ENCODE results near the gene SRRM2. TPM values are rescaled to one million over a fixed set of nuclear protein-coding genes. Genes with fewer than 3 reads are reported as not detected.

SRRM2 gene
- total RNA-seq, 1 experiment from 2014 or later: 127 TPM

DNA sequence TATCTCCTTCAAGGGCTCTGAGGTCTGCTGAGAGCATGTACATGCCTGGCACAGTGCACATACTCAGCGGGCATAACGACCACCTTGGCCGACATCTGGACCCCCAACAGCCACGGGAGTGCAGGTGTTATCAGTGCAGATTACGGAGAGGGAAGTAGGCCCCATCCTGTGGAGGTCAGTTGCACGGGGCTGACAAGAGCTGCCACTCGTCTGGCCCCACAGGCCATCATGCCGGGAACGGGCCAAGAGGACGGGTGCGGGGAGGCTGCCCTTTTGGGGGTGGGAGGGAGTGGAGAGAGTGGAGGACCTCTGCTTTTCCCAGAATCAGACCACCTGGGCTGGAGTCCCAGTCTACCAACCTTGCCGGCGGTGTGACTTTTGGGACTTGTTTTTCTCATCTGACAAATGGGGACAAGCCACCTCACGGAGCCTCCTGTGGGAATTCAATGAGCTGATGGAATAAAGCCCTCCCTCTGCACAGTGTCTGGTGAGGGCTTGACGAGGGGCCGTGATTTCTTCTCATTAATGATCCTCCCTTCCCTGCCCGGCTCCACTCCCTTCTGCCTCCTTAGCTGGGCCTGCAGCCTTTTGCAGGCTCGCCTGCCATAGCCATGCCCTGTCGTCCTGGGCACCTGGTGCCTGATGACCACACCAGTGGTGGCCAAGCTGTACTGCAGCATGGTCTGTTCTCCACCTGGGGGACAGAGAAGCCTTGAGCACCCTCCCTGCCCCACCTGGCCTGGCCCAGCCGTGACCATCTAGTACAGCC lies 30.3 kb downstream of the SRRM2 start:
- peaks cover 3% of the 10 kb centered on the region; the same call in 1 of the 2 replicates for H3K79me2 ChIP-seq (ENCODE audit: low read length)
- no peaks in the 10 kb centered on the region for H3K9me3 ChIP-seq (ENCODE audit: low read length)
- H3K4me2 ChIP-seq (ENCODE audit: low read depth, low read length, poor library complexity, severe bottlenecking): no peak overlapping the region
- H3K9ac ChIP-seq (ENCODE audit: low read length): no peak overlapping the region
- H4K20me1 ChIP-seq (ENCODE audit: insufficient read depth, low read depth, low read length): no peaks in the 10 kb centered on the region
- H2AFZ ChIP-seq (ENCODE audit: low read length): no peak overlapping the region
- no peak overlapping the region for H3K4me3 ChIP-seq (ENCODE audit: low read length)
- peaks cover 8% of the 10 kb centered on the region for H3K4me1 ChIP-seq (ENCODE audit: low read length)
- no peaks in the 10 kb centered on the region for H3K9me2 ChIP-seq (replicated peaks; ENCODE audit: insufficient read depth, low read length)
- no peaks in the 10 kb centered on the region for H3K27me3 ChIP-seq (ENCODE audit: low read length)
- no peak overlapping the region for H3K27ac ChIP-seq (ENCODE audit: low read length)
- H3K36me3 ChIP-seq (ENCODE audit: insufficient read depth, low read length): no peaks in the 10 kb centered on the region
- DNase-seq: no peak

DNA sequence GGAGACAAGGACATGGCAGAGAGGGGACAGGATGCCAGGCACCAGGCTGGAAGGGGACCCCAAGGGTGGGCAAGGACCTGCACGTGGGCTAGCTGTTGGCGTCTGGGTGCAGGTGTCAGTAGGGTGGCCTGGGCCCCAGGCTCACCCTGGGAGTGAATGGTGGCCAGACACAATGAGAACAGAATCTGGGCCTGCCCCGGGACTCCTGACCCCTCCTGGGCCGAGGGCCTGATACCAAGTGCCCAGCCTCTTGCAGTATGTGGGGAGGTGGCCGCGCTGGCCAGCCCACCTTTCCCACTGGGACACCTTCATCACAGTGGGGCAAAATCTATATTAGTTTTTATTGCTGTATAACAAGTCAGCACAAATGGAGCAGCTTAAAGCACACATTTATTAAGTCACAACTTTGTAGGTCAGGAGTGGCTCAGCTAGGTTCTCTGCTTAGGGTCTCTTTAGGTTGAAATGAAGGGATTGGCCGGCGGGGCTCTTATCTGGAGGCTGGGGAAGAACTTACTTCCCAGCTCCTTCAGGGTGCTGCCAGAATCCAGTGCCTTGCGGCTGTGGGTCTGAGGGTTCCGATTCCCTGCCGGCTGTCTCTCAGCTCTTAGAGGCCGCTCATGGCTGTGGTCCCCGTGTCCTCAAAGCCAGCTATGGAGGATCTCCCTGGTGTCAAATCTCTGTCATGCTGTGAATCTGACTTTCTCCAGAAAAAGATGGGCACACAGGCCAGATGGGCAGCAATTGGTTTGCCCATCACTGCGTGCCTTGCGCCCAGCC lies 31.3 kb downstream of the SRRM2 start:
- Histone ChIP-seq H4K20me1 (ENCODE audit: insufficient read depth, low read depth, low read length) (no peaks in the 10 kb centered on the region), H3K27ac (ENCODE audit: low read length) (no peak overlapping the region), H3K9ac (ENCODE audit: low read length) (no peak overlapping the region), H3K27me3 (ENCODE audit: low read length) (no peaks in the 10 kb centered on the region), H3K9me2 (replicated peaks; ENCODE audit: insufficient read depth, low read length) (no peaks in the 10 kb centered on the region), H2AFZ (ENCODE audit: low read length) (no peak overlapping the region), H3K79me2 (ENCODE audit: low read length) (no peaks in the 10 kb centered on the region), H3K4me2 (ENCODE audit: low read depth, low read length, poor library complexity, severe bottlenecking) (no peak overlapping the region), H3K36me3 (ENCODE audit: insufficient read depth, low read length) (no peaks in the 10 kb centered on the region), H3K9me3 (ENCODE audit: low read length) (no peaks in the 10 kb centered on the region), H3K4me3 (ENCODE audit: low read length) (no peak overlapping the region), H3K4me1 (ENCODE audit: low read length) (no peaks in the 10 kb centered on the region)
- no peak for DNase-seq

DNA sequence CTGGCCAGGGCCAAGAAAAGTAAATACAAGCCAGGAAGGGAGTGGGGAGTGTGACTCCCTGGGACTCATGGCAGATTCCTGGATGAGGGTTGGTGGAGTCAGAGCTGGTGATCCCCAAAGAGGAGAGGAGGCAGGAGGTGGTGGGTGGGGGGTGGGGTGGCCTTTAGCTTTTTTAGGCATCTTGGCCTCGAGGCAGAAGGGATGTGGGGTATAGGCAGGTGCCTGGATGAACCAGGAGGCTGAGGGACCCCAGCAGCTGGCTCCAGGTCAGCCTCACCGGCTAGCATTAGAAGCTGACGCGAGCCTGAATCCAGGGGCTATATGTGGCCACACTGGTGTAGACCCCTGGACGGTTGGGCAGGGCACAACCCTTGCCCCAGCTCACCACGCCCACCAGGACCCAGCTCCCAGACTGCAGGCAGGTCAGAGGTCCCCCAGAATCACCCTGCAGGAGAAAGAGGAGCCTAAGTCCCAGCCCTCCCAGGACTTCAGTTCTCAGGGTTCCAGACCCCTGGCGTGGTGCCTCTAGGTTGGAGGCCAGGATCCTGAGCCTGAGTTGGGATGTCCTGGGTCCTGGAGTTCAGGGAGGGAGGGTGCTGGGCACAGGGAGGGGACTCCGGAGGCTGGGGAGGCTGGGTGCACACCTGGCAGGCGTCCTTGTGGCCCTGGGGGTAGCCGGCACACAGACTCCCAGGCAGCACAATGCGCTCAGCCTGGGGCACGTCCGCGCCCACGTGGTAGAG lies 32.1 kb downstream of the SRRM2 start:
- H3K27me3 ChIP-seq (ENCODE audit: low read length): no peaks in the 10 kb centered on the region
- H3K9me2 ChIP-seq (replicated peaks; ENCODE audit: insufficient read depth, low read length): no peaks in the 10 kb centered on the region
- H2AFZ ChIP-seq (ENCODE audit: low read length): no peak overlapping the region
- no peak overlapping the region for H3K4me3 ChIP-seq (ENCODE audit: low read length)
- H4K20me1 ChIP-seq (ENCODE audit: insufficient read depth, low read depth, low read length): no peaks in the 10 kb centered on the region
- no peaks in the 10 kb centered on the region for H3K36me3 ChIP-seq (ENCODE audit: insufficient read depth, low read length)
- H3K79me2 ChIP-seq (ENCODE audit: low read length): no peaks in the 10 kb centered on the region
- no peak for DNase-seq
- H3K9ac ChIP-seq (ENCODE audit: low read length): no peak overlapping the region
- no peak overlapping the region for H3K4me2 ChIP-seq (ENCODE audit: low read depth, low read length, poor library complexity, severe bottlenecking)
- no peaks in the 10 kb centered on the region for H3K4me1 ChIP-seq (ENCODE audit: low read length)
- no peaks in the 10 kb centered on the region for H3K9me3 ChIP-seq (ENCODE audit: low read length)
- H3K27ac ChIP-seq (ENCODE audit: low read length): no peak overlapping the region

DNA sequence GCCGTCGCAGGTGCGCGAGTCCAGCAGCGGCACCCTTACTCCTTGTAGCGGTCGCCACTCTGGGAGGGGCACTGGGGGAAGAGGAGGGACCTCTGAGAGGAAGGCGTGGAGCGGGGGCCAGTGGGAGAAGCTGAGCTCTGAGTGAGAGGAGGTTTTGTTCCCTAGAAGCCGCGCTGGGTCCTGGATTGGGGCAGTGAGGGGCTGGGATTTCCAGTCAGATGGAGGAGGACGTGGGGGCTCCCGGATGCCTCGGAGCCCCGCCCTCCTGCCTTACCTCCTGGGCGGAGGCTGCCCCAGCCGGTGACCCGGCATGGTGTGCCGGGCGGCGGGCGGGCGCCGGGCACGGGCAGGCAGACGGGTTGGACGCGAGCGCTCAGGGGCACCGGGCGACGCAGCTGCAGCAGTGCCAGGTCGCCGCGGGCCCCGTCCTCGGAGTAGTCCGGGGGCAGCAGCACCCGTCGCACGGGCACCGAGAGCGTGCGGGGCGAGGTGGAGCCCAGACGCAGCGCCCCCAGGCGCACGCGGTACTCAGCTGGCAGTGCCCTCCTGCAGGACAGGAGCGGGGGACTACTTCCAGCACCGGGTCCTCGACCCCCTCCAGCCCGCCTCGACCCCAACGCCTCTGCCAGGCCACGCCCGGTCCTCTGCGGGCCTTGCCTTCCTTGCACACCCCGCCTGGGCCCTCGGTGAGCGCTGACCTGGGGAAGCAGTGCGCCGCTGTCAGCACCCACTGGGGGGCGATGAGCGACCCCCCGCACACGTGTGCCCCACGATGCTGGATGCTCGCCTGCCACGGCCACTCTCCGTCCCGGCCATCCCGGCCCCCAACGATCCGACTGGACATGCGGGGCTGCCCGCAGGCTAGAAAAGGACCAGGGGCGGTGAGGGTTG lies 32.9 kb downstream of the SRRM2 start:
- H3K9ac ChIP-seq (ENCODE audit: low read length): no peak overlapping the region
- H3K27me3 ChIP-seq (ENCODE audit: low read length): no peaks in the 10 kb centered on the region
- H3K9me3 ChIP-seq (ENCODE audit: low read length): no peaks in the 10 kb centered on the region
- no peak overlapping the region for H3K4me3 ChIP-seq (ENCODE audit: low read length)
- H3K79me2 ChIP-seq (ENCODE audit: low read length): no peaks in the 10 kb centered on the region
- H3K4me1 ChIP-seq (ENCODE audit: low read length): no peaks in the 10 kb centered on the region
- H3K36me3 ChIP-seq (ENCODE audit: insufficient read depth, low read length): no peaks in the 10 kb centered on the region
- H3K9me2 ChIP-seq (replicated peaks; ENCODE audit: insufficient read depth, low read length): no peaks in the 10 kb centered on the region
- H4K20me1 ChIP-seq (ENCODE audit: insufficient read depth, low read depth, low read length): no peaks in the 10 kb centered on the region
- no peak overlapping the region for H3K4me2 ChIP-seq (ENCODE audit: low read depth, low read length, poor library complexity, severe bottlenecking)
- H2AFZ ChIP-seq (ENCODE audit: low read length): no peak overlapping the region
- H3K27ac ChIP-seq (ENCODE audit: low read length): no peak overlapping the region
- no peak for DNase-seq

DNA sequence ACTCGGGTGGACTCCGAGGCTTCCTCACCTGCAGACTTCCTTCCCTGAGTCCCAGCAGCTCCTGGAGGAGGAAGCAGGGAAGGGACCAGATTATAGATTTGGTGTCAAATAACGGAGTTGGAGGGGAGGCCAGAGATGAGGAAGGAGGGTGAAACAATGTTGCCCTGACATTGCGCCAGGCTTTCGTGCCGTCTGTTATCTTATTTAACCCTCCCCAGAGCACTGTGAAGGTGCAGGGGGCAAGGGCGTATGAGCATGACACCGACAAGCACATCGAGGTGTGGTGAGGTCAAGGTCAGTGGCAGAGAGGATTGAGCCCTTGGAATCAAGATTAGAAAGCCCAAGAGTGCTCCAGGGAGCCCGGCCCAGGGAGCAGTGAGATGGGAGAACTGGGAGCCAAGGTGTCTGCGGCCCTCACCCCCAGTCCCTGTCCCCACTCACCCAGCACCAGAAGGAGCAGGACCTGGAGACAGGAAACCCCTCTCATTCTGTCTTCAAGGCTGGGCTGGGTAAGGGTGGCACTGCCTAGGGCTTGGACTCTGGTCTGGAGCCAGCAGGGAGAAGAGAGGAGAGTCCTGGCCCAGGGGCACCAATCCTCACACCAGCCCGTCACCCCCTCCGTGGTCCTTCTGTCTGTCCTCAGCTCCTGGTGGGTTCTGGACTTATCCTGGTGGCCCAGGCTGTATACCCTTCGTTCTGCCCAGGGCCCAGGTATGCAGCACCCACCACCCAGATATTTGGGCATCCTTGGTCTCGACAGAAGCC lies 33.8 kb downstream of the SRRM2 start:
- Histone ChIP-seq H3K9me2 (replicated peaks; ENCODE audit: insufficient read depth, low read length) (no peaks in the 10 kb centered on the region), H3K27me3 (ENCODE audit: low read length) (no peaks in the 10 kb centered on the region), H3K79me2 (ENCODE audit: low read length) (no peaks in the 10 kb centered on the region), H3K36me3 (ENCODE audit: insufficient read depth, low read length) (no peaks in the 10 kb centered on the region), H3K4me3 (ENCODE audit: low read length) (no peak overlapping the region), H3K4me2 (ENCODE audit: low read depth, low read length, poor library complexity, severe bottlenecking) (no peak overlapping the region), H2AFZ (ENCODE audit: low read length) (no peak overlapping the region), H3K9me3 (ENCODE audit: low read length) (no peaks in the 10 kb centered on the region), H3K9ac (ENCODE audit: low read length) (no peak overlapping the region), H4K20me1 (ENCODE audit: insufficient read depth, low read depth, low read length) (no peaks in the 10 kb centered on the region), H3K4me1 (ENCODE audit: low read length) (no peaks in the 10 kb centered on the region), H3K27ac (ENCODE audit: low read length) (no peak overlapping the region)
- no peak for DNase-seq

DNA sequence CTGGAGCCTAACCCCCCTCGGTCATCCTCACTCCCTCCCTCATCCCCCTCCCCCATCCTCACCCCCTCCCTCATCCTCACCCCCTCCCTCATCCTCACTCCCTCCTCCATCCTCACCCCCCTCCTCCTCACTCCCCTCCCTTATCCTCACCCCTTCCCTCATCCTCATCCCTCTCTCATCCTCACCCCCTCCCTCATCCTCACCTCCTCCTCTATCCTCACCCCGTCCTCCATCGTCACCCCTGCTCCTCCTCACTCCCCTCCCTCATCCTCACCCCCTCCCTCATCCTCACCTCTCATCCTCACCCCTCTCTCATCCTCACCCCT lies 34.4 kb downstream of the SRRM2 start:
- no peak overlapping the region for H3K4me3 ChIP-seq (ENCODE audit: low read length)

DNA sequence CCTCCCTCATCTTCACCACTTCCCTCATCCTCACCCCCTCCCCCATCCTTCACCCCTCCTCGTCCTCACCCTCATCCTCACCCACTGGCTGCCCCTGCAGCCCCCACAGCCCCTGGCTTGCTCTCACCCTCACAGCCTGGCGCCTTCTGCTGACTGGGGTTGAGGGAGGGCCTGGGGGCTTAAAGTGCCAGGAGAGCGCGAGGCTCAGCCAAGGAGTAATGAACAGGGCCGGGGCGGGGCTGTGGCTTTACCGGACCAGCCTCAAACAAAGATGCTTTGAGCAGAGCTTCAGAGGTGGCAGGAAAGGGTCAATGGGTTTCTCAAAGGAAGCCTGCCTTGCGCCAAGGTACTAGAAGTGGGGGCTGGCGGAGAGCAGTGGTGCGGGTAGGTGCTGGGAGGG lies 35.0 kb downstream of the SRRM2 start, which contains the start of gene PRSS33:
TSS of gene PRSS33 (minus strand) at position 155 of the 400 bp plus-strand sequence. CDS start 1,013 bp downstream, outside the sequence.
- H3K27ac ChIP-seq (ENCODE audit: low read length): no peak within 1 kb of the TSS
- H3K36me3 ChIP-seq (ENCODE audit: insufficient read depth, low read length): no peaks in the 10 kb centered on the region
- H3K4me1 ChIP-seq (ENCODE audit: low read length): no peaks in the 10 kb centered on the region
- H3K4me2 ChIP-seq (ENCODE audit: low read depth, low read length, poor library complexity, severe bottlenecking): no peak within 1 kb of the TSS
- H3K79me2 ChIP-seq (ENCODE audit: low read length): no peaks in the 10 kb centered on the region
- no peak within 1 kb of the TSS for H3K9ac ChIP-seq (ENCODE audit: low read length)
- H3K9me2 ChIP-seq (replicated peaks; ENCODE audit: insufficient read depth, low read length): no peaks in the 10 kb centered on the region
- no peak within 1 kb of the TSS for H2AFZ ChIP-seq (ENCODE audit: low read length)
- no peaks in the 10 kb centered on the region for H4K20me1 ChIP-seq (ENCODE audit: insufficient read depth, low read depth, low read length)
- no peaks in the 10 kb centered on the region for H3K9me3 ChIP-seq (ENCODE audit: low read length)
- H3K27me3 ChIP-seq (ENCODE audit: low read length): no peaks in the 10 kb centered on the region
- peak; percentile 41 for DNase-seq
- H3K4me3 ChIP-seq (ENCODE audit: low read length): no peak within 1 kb of the TSS

More for the DNA sequence above, 34.4 kb downstream of the SRRM2 start:
- H3K27ac ChIP-seq (ENCODE audit: low read length): no peak overlapping the region
- no peak overlapping the region for H3K9ac ChIP-seq (ENCODE audit: low read length)
- no peaks in the 10 kb centered on the region for H3K4me1 ChIP-seq (ENCODE audit: low read length)
- no peak overlapping the region for H3K4me2 ChIP-seq (ENCODE audit: low read depth, low read length, poor library complexity, severe bottlenecking)
- H3K79me2 ChIP-seq (ENCODE audit: low read length): no peaks in the 10 kb centered on the region
- DNase-seq: no peak
- H4K20me1 ChIP-seq (ENCODE audit: insufficient read depth, low read depth, low read length): no peaks in the 10 kb centered on the region
- no peaks in the 10 kb centered on the region for H3K27me3 ChIP-seq (ENCODE audit: low read length)
- no peaks in the 10 kb centered on the region for H3K9me2 ChIP-seq (replicated peaks; ENCODE audit: insufficient read depth, low read length)
- no peak overlapping the region for H2AFZ ChIP-seq (ENCODE audit: low read length)
- no peaks in the 10 kb centered on the region for H3K36me3 ChIP-seq (ENCODE audit: insufficient read depth, low read length)
- H3K9me3 ChIP-seq (ENCODE audit: low read length): no peaks in the 10 kb centered on the region
